GM18517 (cell line): ENCODE results near the gene CNNM3.
"Not testable (repeated sequence)": the region's sequence is repeated elsewhere in the genome, so short reads cannot be mapped to it uniquely, and the experiment has no call there.

Experiments
- ATAC-seq: cut with Tn5 transposase; IDR thresholded peaks from one replicate; pipeline ENCODE4 v1.9.1; 2021; ENCODE audit warnings: mild to moderate bottlenecking, moderate library complexity; ENCODE audit not compliant: unreplicated experiment

CNNM3 gene

DNA sequence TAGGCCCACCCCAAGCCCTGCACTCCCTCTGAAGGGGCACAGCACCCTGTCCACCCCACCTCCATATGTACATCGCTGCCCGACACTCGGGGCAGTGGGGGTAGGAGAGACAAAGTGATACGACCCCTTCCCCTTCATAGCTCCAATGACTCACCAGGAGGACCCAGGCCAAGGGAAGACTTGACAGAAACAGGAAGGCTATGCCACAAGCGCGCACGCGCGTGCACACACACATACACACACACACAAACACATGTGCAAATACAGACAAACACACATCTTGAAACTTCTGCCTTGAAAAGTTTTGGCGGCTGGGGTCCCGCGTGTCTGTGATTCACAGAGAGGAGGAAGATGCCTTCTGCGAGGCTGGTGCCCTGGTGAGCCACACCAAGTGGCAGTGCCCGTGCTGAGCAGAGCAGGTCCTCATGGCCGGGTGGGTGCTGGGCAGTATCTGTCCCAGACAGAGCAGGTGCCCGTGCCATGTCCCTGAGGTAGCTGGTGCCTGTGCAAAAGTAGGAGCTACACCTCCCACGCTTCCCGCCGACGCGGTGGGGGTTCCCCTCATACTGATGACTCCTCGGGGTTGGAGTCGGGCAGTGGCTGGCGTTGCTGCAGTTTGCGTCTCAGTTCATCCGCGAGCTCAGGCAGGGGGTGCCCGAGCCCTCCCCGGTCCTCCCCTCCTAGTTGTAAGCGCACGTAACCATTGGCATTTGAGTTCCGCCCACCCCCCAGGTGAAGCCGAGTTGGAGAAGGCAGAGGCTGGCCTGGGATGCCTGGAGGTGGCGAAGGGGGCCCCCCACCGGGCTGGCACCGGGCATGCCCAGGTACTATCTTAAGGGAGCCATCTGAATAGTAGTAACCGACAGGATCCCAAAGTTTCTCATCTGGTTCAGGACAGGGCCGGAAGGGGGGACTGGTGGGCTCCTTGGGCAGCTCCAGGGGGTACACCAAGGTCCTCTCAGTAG, 44.3 kb downstream of the CNNM3 start:
- ATAC-seq = no peak

DNA sequence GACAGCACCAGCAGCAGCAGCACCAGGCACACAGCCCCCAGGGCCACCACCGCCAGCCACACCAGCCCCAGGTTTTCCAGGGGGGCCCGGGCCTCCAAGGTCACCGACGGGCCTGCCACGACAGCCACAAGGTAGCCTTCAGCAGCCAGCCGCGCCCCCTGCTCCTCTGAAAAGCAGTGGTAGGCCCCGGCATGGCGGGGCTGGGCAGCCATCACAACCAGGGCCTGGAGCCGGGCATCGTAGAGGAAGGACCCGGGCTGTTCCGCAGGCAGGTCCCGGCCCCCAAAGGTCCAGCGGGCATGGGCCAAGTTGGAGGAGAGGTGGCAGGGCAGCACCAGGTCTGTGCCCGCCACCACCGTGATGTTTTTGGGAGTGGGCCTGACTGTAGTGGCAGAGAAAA, 45.0 kb downstream of the CNNM3 start:
- no peak for ATAC-seq

DNA sequence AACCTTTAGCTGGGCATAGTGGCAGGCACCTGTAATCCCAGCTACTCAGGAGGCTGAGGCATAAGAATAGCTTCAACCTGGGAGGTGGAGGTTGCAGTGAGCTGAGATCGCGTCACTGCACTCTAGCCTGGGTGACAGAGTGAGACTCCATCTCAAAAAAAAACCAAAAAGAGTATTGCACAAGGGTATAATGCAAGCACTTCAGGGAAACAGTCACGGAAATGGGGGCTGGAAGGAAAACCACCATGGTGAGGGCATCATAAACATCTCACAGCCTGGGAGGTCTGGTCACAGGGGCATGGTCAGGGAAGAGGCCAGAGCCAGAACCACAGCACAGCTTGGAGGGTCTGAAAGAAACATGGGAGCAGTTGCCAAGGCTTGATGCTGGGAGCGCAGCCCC, 47.0 kb downstream of the CNNM3 start:
- ATAC-seq = not testable (repeated sequence)

DNA sequence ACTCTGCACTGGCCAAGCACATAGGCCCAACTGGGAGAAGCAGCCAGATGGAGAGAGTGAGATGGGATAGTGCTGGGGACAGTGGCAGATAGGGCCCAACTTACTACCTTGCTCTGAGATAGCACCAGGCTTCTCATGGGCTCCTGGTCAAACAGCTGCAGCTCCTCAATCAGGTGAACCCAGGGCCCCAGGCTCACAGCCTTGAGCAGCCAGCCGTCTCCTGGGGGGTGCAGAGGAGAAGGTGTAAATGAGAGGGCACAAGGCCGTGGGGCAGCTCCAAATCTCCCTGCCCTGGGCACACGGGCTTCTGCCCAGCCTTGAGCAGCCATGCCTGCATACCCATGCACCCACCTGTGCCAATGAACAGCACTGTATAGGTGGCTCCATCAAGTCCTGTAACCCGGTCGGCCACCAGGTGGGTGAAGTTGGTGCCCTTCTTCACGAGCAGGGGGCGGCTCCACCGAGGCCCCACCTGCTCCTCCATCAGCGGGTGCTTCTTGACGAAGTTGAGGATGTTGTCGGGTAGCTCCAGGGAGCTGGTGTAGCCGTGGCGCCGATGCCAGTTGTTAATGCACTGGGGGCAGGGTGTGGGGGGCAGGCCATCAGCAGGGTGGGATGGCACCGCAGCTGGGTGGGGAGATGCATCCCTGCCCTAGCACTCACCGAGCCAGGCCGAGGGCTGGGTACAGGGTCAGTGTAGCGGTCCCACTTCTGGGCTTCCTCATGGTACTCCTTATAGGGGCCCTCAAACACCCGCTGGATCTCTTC, 47.7 kb downstream of the CNNM3 start:
- ATAC-seq = no peak

DNA sequence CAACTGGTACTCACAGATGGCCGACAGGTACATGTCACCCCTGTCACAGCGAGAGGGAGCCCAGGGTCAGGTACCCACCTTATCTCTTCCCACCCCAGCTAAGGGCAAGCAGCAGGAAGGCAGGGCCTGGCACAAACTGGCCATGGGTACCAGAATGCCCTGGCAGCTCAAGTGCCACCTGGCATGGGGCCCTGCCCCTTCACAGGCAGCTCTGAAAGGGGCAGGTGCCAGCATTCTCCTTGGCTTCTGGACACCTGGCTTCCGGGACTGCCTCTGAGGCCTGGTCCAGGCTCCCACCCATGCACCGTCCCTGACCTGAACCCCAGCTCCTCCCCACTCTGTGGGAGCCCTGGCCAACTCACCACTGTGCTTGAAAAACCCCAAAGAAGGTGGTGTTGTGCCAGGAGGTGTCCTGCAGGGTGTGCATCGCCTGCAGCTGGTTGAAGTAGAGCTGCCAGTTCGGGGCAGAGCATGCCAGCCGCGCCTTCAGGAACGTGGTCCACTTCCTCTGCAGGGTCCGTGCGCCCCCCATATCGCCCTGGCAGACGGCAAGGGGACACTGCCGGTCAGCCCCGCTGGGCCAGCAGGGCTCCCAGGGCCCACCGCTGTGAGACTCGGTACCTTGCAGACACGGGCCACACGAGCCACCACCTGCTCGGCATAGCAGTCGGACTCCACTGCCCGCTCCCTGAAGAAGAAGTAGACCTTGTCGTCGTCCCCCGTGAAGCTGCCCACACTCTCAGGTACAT, 48.4 kb downstream of the CNNM3 start:
- ATAC-seq = no peak

DNA sequence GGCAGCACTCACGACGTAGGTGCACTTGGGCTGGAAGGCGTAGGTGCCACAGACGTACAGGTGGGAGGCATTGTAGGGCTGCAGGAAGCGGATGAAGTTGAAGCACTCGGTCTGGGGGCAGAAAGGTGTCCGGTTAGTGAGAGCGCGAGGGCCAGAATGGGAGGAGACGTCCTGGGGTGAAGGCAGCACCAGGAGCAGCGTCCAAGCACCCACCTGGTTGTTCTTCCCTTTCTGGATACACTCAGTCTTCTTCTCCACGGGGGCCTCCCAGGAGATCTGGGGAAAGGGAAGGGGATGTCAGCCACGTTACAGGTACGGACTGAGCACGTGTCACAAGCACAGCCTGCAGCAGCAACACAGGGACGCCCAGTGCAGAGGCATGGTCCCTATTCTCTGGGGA, 49.6 kb downstream of the CNNM3 start:
- no peak for ATAC-seq

DNA sequence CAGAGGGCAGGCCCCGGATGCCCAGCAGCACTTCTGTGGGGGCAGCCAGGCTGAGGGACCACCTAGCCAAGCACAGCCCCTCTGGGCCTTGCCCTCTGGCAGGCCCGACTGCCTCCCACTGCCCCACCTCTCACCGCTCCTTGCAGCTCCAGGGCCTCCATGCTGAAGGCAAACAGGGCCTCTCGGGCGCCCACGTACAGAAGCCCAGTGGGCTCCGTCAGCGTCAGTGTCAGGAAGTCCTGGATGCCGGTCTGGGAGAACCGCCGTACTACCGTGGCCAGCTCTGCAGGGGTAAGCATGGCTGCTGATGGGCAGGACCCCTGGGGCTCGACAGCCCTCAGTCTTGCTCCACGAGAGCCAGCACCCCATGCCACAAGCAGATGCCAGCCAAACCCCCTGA, 50.1 kb downstream of the CNNM3 start:
- ATAC-seq = no peak

DNA sequence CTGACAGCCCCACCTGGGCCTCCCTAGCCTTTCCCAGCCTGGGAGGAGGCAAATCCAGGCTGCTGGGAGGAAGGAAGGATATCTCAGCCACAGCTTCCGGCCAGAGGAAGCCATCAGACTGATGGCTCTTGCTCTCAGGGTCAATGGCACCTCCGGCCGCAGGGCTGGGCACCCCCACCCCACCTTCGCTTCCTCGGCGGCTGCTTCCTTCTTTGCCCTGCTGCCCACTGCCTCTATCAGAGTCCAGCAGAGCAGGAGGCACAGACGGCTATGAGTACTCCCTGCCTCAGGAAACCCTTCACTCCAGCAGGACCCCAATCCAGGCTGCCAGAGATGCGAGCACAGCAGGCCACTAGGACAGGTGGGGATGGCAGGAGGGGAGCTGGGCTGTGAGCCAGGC, 50.5 kb downstream of the CNNM3 start:
- ATAC-seq = no peak

DNA sequence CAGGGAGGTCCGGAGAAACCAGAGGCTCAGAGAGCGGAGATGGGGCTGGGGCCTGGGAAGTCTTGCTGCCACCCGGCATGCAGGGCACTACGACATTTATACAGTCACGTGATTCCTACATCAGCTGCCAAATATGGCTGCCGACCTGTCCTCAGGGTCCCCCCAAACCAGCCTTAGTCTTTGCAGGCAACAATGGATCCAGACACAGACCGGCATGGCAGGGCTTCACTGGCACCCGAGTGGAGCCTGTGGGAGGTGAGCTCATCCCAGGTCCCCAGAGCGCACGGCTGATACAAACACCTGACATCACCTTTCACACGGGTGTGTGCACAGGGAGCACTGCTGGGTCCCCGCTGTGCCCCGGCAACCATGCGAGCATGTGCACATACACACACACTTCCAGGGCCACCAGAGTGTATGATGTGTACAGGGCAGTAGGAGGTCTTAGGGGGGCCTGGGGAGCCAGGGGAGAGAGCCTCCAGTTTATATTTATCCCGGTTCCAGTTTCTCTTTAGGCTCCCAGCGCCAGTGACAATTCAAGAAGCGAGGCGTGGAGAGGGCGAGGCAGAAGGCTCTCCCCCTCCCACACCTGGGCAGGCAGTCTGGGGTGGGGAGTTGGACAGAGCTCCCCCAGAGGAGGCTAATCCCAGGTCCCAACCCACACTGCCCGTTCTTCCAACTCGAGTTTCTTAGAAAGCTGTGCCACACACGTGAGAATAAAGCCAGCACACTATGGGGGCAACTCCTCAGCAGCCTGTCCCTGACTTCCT, 51.1 kb downstream of the CNNM3 start:
- ATAC-seq = no peak

DNA sequence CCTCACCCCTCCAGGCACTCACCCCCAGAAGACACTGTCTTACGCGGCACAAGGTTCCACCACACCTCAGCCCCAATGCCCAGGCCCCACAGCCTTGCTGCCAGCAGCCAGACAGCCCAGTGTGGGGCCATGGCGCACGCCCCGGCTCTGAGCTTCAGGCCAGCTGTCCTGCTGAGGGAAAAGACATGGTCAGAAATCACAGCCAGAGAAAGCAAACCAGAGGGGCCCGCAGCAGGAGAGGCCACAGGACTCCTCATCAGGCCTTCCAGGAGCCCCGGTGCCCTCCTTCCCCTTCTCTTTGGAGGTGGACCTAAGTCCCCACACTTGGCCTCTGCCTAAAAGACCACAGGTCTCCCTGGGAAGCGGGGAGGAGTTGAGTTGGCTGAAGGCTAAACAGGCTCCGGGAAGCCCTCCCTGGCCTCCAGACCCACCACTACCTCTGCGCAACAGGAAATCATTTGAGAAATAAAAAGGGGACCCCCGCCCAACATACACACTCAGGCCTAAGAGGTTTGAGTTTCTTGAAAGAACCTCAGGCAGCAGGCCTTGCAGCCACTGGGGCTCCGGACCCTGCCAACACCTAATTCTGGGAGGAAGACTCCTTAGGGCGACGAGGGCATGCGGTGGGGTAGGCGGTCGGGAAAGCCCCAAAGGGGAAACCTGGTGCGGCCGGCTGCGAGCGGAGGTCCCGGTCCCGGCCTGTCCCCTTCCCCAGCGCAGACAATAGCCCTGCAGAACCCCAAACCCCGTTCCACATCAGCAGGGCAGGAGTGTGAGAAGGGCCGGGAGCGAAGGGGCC, 51.9 kb downstream of the CNNM3 start:
- no peak for ATAC-seq

DNA sequence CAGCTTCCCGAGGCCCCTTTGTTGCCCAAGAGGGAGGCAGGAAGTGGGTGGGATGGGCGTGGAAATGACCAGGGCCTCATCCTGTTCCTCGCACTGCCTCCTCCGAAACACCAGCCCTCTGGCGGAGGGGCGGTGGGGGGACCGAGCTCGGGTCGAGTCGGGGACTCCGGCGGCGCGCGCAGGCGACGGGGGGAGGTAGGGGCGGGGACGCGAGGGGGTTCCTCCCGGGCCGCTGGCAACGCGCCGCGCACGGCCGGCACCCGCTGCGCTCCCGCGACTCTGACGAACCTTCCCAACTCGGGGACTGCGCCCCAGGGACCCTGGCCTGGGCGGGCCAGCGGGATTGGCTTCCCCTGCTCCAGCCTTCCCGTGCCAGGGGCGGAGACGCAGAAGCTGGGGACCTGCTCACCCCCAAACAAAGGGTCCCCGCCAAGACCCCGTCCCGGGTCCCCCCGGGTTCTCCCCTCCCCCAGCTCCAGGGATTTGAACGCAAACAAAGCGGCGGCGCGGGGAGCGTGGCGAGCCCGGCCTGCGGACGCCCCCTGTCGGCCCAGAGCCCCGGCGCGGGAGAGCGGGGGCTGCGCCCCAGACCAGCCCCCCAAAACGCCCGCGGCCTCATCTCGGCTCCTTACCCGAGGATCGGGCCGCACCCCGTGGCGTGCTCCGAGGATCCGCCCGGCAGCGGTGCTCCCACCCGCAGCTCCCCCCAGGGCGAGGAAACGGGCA, 52.6 kb downstream of the CNNM3 start:
- ATAC-seq = no peak

DNA sequence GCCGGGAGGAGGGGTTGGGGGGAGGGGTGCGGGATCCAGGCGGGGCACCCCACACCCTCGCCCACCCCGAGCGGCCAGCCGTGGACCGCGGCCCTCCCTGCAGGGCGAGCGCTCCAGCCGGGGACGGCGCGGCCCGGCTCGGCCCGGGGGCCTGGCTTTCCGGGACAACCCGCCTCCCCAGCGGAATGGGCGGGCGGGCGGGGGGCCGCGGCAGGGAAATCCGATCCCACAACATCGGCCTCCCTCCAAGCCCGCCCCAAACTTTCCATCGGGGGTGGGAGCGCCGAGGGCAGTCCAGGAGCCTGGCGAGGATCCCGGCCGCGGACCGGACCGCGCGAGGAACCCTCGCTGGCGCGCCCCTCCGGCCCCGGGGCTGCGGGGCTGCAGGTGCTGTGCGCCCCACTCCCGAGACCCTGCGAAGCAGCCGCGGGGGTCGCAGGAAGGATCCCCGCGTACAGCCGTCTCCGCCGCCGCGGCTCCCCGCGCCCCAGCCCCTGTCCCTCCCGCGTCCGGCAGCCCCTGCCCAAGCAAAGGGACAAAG, 53.3 kb downstream of the CNNM3 start:
- no peak for ATAC-seq

DNA sequence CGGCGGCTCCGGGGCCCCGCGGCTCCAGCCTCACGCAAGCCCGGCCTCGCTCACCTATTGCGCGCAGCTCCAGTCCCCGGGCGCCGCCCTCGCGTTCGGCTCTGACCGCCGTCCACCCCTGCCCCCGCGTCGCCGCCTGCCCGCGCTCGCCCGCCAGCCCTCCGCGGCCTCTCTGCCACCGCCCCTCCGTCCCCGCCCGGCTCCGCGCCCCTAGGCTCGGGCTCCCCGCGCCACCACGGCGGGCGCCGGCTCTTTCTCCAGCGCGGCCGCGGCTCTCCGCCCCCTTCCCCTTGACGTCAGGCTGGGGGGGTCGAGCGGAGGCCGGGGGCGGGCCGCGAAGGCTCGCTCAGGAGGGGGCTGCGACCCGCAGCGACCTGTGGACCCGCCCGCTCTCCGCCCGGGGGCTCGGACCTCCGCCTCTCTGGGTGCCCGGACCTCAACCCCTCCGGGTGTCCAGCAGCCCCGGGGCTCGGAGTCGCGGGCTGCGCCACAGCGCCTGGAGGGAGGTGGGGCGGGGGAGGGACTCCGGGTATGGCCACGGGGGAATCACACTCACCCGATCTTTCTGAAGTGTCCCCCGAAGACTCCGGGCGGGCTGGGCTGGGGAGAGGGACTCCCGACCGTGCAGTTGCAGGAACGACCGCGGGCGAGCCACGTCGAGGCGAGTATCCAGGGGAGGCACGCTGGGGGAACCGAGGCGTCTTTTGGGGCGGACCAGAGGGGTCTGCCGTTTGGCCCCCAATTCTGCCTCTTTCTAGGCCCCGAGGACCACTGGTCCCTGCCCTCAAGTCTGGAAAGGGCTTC, 54.0 kb downstream of the CNNM3 start, which contains the start of gene SEMA4C:
Gene SEMA4C (minus strand): TSS at position 259 of the 804 bp plus-strand sequence. CDS start 2,194 bp downstream, outside the sequence.
- no peak for ATAC-seq

DNA sequence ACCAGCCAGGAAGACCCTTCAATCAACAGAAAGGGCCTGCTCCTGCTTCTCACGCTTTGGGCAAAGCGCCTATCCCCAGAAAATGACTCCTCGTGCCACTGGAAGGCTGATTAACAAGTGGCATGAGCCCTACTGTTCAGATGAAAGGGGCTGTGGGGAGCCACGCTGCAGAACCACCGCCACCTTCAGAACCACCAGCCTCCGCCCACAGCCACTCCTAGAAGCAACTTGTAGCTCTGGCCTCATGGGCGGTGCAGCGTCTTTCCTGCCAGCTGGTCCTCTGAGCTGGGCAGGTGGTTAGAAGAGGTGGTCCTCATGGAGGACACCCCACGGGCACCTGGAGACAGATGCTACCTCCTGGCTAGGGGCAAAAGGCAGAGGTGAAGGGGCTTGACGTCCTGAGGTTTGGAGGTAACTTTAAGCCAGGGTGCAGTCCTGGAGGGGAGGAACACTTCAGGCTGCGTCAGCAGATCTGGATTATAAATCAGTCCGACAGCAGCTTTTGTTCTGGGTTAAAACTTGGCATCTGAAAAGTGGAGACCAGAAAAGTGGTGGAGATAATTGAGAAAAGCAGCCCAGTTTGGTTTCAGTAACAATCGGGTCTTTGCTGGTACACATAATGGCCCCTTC, 54.7 kb downstream of the CNNM3 start:
- no peak for ATAC-seq

DNA sequence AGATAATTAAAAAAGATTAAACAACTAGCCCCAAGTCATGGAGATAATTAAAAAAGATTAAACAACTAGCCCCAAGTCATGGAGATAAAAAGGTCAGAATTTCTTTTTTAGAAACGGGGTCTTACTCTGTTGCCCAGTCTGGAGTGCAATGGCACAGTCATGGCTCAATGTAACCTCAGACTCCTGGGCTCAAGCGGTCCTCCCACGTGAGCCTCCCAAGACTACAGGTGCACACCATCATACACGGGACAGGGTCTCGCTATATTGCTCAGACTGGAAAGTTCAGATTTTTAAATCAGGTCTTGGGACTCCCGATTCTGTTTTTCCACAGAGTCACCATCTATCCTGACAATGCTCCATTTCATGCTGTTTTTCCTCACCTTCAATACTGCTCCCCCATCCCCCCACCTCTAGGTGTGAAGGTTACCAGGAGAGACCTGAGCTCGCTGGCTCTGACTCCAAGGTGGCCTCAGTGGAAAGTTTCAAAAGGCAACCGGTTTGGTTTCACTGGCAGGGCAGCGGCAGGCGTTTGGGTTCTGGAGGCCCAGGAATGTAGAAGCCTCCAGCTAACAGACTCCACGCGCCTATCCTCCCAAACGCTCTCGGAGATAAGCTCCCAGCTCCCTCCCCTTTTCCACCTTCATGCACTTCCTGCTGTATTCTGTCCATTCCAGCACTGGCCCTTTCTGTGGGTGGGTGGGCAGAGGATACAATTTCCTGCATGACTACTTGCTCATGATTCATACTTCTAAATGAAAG, 56.7 kb downstream of the CNNM3 start:
- ATAC-seq = no peak

DNA sequence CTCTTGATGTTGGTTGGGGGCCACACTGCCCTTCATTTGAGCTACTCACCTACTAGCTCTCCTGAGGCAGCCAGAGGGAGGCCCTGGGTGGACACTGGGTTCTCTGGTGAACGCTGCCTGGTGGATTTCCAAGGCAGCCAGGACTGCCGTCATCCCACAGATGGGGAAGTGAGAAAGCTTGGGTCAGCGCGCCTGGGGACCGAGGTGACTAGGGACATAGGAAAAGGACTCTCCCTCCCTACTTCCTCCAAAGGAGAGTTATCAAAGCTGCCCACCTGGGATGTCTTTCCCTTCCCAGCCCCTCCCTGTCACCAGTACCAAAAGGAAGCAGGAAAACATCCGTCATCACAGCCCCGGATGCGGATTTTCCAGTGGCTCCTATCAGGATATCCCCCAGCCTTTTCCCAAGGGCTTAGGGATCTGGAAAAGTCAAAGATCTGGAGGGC, 57.6 kb downstream of the CNNM3 start:
- no peak for ATAC-seq
